ENCODE data around the gene RTF2. TPM values are rescaled to one million over a fixed set of nuclear protein-coding genes. Genes with fewer than 3 reads are reported as not detected.

Gene RTF2
- polyA plus RNA-seq, 2 of the 4 experiments (the other 2 are of a cell fraction) = 102 to 115 TPM

- no peak for TF ChIP-seq RFX5 (IDR thresholded peaks at IDR 0.05)
- TF ChIP-seq NFE2L2 (conservative IDR thresholded peaks at IDR 0.05; ENCODE audit: low read length) = no peak
- no peak for TF ChIP-seq RNF2 (IDR thresholded peaks at IDR 0.05; ENCODE audit: borderline replicate concordance, low read depth)
- TF ChIP-seq KDM5A (IDR thresholded peaks at IDR 0.05) = no peak
- TF ChIP-seq MAZ (IDR thresholded peaks at IDR 0.05; ENCODE audit: borderline replicate concordance, low read depth, low read length) = no peak
- TF ChIP-seq MAFK (IDR thresholded peaks at IDR 0.05; ENCODE audit: partially characterized antibody) = no peak
- no peak for TF ChIP-seq ZNF302 (CRISPR knock-in tag; IDR thresholded peaks at IDR 0.05)
- no peak for TF ChIP-seq TFCP2L1 (CRISPR knock-in tag; IDR thresholded peaks at IDR 0.05)
- TF ChIP-seq FOXS1 (CRISPR knock-in tag; IDR thresholded peaks at IDR 0.05) = no peak
- TF ChIP-seq NPAS2 (CRISPR knock-in tag; IDR thresholded peaks at IDR 0.05; ENCODE audit: borderline replicate concordance) = no peak
- TF ChIP-seq CBX2 (IDR thresholded peaks at IDR 0.05; ENCODE audit: borderline replicate concordance, low read depth) = no peak
- no peak for TF ChIP-seq GATA3 (IDR thresholded peaks at IDR 0.05; ENCODE audit: borderline replicate concordance)
- TF ChIP-seq EHF (CRISPR knock-in tag; IDR thresholded peaks at IDR 0.05) = no peak
- no peak for TF ChIP-seq ATOH8 (CRISPR knock-in tag; IDR thresholded peaks at IDR 0.05; ENCODE audit: low read depth)
- no peak for TF ChIP-seq CBX8 (IDR thresholded peaks at IDR 0.05)
- TF ChIP-seq POLR2A (IDR thresholded peaks at IDR 0.05; ENCODE audit: low read length) = no peak
- no peak for TF ChIP-seq HES2 (IDR thresholded peaks at IDR 0.05)
- TF ChIP-seq EHMT2 (IDR thresholded peaks at IDR 0.05; ENCODE audit: low read depth) = no peak
- TF ChIP-seq HOXB13 (CRISPR knock-in tag; IDR thresholded peaks at IDR 0.05; ENCODE audit: low read depth) = no peak
- no peak for TF ChIP-seq NR3C1 (IDR thresholded peaks at IDR 0.05)
- Histone ChIP-seq H3K4me1 (no peaks in the 10 kb centered on the region), H3K4me3 (no peak overlapping the region), H3K9me3 (no peaks in the 10 kb centered on the region), H3K27ac (no peak overlapping the region), H3K4me2 (no peak overlapping the region)
- FAIRE-seq (no peak), ATAC-seq (no peak), DNase-seq (ENCODE audit: low read depth in 1 of 2, low spot score in 1 of 2) (no peak)
- ChIA-PET CTCF (interaction anchor here (0.8 to 1.1 kb wide), 2 partner anchors 84 to 226 kb away, joined by 3 read pairs; no protein-coding TSS in a partner anchor), POLR2A (no interaction called here)
- WGBS (ENCODE audit: missing lambda C conversion rate) = 66% methylated on average over 5 of the region's 5 CpGs
Measured at GRCh38 chr20:56428410-56428809, 40.0 kb upstream of the RTF2 start.

GRCh38 chr20:56428881-56429280, 39.5 kb upstream of the RTF2 start:
- ChIA-PET CTCF (interaction anchor here (0.8 to 1.1 kb wide), 4 partner anchors 9 to 226 kb away, joined by 3 read pairs; no protein-coding TSS in a partner anchor), POLR2A (no interaction called here)
- Histone ChIP-seq H3K4me1 (no peaks in the 10 kb centered on the region), H3K4me3 (no peak overlapping the region), H3K9me3 (no peaks in the 10 kb centered on the region), H3K27ac (no peak overlapping the region), H3K4me2 (no peak overlapping the region)
- TF ChIP-seq RCOR1 (IDR thresholded peaks at IDR 0.05; ENCODE audit: low read depth, low read length) = no peak
- no peak for TF ChIP-seq HDAC2 (IDR thresholded peaks at IDR 0.05)
- TF ChIP-seq EHMT2 (IDR thresholded peaks at IDR 0.05; ENCODE audit: low read depth) = no peak
- TF ChIP-seq PHF8 (IDR thresholded peaks at IDR 0.05; ENCODE audit: borderline replicate concordance, low read depth) = no peak
- no peak for TF ChIP-seq CBX8 (IDR thresholded peaks at IDR 0.05)
- TF ChIP-seq MYC (IDR thresholded peaks at IDR 0.05; ENCODE audit: borderline replicate concordance, low read length) = no peak
- TF ChIP-seq RNF2 (IDR thresholded peaks at IDR 0.05; ENCODE audit: borderline replicate concordance, low read depth) = no peak
- no peak for DNase-seq (ENCODE audit: low read depth in 1 of 2, low spot score in 1 of 2)
- no peak for ATAC-seq
- no peak for FAIRE-seq
- 58% methylated on average over 8 of the region's 8 CpGs for WGBS (ENCODE audit: missing lambda C conversion rate)

- H3K4me1 ChIP-seq = no peaks in the 10 kb centered on the region
- 82% methylated on average over 6 of the region's 6 CpGs for WGBS (ENCODE audit: missing lambda C conversion rate)
- POLR2A ChIA-PET = no interaction called here
- no peak for FAIRE-seq
- no peak for ATAC-seq
- no peak overlapping the region for H3K4me3 ChIP-seq
- DNase-seq (ENCODE audit: low read depth in 1 of 2, low spot score in 1 of 2) = no peak
- TF ChIP-seq MAX (IDR thresholded peaks at IDR 0.05) (no peak), KDM5A (IDR thresholded peaks at IDR 0.05) (no peak), POLR2AphosphoS2 (conservative IDR thresholded peaks at IDR 0.05; ENCODE audit: low read length) (no peak), JUNB (IDR thresholded peaks at IDR 0.05) (no peak), RAD21 (conservative IDR thresholded peaks at IDR 0.05 in 1 of 2, IDR thresholded peaks at IDR 0.05 in 1 of 2) (no peak), RARB (CRISPR knock-in tag; IDR thresholded peaks at IDR 0.05) (no peak), CEBPB (IDR thresholded peaks at IDR 0.05) (no peak), BHLHE40 (IDR thresholded peaks at IDR 0.05; ENCODE audit: low read depth, low read length) (no peak), RCOR1 (IDR thresholded peaks at IDR 0.05; ENCODE audit: low read depth, low read length) (no peak), SREBF2 (IDR thresholded peaks at IDR 0.05) (no peak), CBX8 (IDR thresholded peaks at IDR 0.05) (no peak), HEYL (CRISPR knock-in tag; IDR thresholded peaks at IDR 0.05) (no peak), ZNF302 (CRISPR knock-in tag; IDR thresholded peaks at IDR 0.05) (no peak), HDAC2 (IDR thresholded peaks at IDR 0.05) (no peak), HES2 (IDR thresholded peaks at IDR 0.05) (no peak), RFX5 (IDR thresholded peaks at IDR 0.05) (no peak), CHD4 (IDR thresholded peaks at IDR 0.05; ENCODE audit: borderline replicate concordance) (no peak)
- no peaks in the 10 kb centered on the region for H3K9me3 ChIP-seq
- no peak overlapping the region for H3K4me2 ChIP-seq
- no peak overlapping the region for H3K27ac ChIP-seq
- CTCF ChIA-PET = interaction anchor here (1.0 kb wide), 2 partner anchors 10 to 121 kb away, joined by 3 read pairs; no protein-coding TSS in a partner anchor
Measured at GRCh38 chr20:56429502-56429901, 38.9 kb upstream of the RTF2 start.

All from A549 (cell line).